Measurements from ENCODE around the gene QSOX2.

The QSOX2 gene

DNA sequence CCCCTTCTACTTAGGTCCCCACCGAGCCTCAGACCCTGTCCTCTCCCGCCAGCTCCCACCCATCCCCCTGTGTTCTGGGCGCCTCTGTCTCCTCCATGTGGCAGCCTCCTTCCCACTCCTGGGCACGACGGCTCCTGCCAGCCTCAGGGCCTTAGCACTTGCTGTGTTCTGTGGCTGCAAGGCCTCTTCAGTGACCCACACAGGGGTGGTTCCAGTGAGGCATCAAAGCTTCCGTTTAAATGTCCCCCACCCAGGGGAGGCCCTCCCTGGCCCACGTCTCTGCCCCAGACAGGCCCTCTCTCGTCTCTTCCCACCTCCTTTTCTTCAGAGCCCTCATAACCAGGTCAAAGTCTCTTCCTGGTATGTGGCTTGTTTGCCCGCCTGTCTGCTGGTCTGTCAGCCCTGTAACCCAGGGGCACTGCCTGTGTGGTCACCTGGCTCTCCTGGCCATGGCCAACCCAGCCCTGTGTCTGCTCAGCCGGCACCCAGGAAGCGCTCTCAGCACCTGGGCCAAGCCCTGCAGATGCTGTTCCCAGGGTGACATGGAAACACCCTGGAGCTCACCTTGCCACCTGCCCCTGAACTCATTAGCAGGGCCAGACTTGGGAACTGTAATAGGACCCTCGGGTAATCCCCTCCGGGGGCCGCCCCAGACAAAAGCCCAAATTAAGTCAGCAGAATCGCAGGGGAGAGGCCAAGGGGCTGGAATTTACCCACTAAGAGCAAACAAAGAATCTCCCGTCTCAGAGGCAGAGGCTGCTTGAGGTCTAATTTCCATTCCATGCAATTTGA is 74.4 kb downstream of the QSOX2 start:
- DNase-seq: no peak

DNA sequence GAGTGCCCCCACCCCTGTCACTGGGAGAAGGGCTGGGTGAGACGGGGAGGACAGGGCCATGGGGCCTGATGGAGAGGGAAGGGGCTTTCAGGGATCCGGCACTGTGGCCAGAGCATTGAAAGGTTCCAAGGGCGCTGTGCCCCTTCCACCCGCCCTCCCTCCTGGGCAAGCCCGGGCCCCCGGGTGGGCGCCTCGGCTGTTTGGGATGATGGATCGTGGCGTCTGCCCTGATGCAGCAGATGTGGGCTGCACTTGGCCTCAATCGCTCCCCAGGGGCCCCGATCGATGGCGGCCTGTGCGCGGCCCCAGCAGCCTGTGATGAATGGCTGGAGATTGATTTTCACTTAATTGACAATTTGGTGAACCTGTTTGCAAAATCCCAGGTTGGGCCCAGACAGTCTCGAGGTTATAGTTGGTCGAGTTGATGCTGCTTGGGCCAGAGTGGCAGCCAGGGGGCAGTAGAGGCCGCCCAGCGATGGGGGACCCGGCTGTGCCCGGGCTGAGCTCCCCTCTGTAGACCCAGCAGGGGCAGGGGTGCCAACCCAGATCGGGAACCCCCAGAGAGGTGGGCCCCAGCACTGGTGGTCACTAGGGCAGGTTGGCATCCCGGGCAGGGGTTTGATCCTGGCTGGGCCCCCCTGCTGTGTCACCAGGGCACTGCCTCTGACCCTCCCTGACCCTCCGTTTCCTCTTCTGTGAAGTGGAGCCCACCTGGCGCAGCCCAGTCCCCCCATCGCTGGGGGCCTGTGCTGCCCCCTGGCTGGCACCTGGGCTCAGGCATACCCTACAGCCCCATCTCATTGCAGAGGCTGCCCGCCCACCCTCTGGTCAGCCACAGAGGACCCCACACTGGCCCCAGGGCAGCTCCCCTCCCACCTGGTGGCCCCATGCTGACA is 75.4 kb downstream of the QSOX2 start:
- no peak for DNase-seq

DNA sequence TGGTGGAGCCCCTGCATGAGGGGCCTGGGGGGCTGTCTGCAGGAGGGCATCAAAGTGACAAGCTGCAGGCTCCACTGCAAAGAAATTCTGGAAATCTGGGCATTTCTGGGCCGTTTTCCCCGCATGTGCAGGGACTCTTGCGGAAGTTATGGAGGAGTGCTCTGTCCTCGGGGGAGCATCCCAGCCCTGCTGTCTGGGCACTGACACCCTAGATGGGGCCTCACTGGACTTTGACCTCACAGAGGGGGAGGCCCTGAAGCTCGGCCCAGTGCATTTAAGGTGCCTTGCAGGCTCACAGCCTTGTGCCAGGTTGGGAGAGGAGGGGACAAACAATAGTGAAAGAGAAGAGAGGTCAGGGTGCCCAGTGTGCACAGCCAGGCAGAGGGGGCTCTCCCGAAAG is 76.1 kb downstream of the QSOX2 start:
- no peak for DNase-seq

DNA sequence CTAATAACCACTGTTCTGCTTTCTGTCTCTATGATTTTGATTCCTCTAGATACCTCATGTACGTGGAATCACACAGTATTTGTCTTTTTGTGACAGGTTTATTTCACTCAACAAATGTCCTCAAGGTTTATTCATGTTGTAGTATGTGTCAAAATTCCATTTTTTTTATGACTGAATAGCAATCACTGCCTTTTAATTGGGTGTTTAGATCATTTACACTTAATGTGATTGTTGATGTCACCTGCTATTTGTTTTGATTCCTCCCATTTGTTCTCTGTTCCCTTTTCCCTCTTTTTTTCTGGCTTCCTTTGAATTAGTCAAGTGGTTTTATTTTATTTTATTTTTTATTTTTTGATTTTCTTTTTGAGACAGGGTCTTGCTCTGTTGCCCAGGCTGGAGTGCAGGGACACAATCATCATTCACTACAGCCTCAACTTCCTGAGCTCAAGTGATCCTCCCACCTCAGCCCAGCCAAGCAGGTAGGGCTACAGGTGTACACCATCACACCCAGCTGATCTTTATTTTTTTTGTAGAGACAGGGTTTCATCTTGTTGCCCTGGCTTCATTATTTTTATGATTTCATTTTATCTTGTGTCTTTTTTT is 82.3 kb downstream of the QSOX2 start:
- DNase-seq: no peak

DNA sequence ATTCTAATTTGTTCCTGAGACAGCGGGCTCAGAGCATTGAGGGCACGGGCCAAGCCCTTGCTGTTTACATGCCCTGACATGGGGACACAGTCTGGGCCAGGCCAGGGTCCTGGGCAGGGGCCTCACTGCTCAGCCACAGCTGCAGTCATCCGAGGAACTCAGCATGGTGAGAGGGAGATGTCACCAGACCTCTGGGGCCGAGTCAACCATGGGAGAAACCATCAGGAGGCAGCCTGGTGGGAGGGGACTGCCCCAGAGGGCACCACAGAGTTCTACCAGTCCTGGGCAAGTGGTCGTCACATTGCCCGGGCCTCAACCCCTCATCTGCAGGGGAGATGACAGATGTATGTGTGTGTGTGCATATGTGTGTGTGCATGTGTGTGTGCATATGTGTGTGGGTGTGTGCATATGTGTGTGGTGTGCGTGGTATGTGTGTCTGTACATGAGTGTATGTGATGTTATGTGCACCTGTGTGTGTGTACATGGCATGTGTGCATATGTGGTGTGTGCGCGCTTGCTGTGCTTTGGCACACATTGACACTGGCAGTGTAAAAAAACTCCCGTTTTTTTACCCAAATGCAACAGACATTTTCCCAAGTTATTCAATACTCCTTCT is 84.5 kb downstream of the QSOX2 start:
- no peak for DNase-seq

DNA sequence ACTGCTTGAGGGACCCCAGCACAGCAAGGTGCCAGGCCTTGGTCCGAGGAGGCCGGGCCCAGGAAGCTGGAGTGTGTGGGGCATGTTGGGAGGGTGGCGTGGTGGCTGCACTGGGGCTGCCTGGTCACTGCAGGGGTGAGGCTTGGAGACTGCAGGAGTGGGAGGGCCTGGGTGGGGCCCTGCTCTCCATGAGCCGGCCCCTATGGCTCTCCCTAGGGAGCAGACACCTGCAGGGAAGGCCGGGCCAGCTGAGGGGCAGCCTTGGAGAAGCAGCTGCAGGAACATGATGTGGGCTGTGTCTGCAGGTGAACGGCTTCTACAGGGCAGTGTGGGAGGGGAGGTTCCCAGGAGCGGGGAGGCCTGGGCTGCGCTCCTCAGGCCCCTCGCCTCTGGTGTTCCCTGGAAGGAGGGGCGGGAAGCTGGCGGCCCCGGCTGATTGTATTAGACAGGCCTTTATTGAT is 85.2 kb downstream of the QSOX2 start:
- peak; percentile 18 to 48 for DNase-seq

DNA sequence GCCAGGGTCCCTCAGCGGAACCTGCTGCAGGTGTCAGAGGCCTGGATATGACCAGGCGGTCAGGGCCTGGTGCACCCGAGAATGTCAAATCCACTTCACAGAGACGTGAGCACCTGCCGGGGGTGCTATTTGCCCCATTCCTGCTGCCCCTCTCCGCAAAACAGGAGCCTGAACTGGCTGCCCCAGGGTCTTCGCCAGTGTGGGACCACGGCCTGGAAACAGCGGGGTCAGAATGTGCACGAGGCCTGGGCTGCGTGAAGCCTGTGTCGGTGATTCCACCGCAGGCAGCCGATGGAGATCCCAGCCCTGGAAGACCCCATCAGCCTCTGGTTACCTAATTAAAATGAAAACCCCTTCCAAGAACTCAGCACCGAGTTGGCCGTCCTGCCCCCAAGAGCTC is 85.8 kb downstream of the QSOX2 start:
- no peak for DNase-seq

DNA sequence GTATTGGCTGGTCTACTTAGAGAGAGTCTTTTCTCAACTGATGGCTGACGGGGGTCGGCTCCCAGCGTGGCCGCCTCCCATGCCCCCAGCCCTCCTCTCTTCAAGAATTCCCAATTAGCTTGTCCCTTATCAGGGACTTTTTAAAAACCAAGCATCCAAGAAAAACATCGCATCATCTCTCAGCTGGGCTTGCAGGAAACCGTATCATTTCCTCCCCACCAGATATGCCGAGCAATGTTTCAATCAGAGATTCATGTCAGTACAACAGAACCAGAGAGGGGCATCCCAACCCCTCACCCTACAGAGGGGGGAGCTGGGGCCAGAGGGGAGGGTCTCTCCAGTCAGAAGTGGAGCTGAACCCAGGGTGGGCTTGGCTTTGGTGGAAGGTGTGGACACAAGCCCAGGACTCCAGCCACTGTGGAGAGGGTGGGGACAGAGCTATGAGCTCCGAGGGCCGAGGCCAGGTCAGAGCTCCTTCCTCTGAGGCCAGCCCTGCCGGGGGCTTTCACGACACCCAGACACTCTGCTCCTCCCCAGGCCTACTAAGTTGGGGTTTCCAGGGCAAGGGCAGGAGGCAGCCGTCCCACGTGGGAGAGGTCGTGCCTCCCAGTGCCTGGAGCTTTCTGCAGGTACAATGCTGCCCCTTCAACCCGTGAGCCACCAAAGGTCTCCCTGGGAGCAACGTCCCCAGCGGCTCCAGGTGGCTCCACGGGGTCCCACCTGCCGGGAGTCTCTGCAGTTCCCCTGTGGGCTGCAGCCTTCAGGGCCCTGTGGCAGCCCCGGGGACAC is 87.9 kb downstream of the QSOX2 start:
- no peak for DNase-seq
